HCT116 (cell line): ENCODE measurements around the gene NELFB. TPM values are rescaled to one million over a fixed set of nuclear protein-coding genes. Genes with fewer than 3 reads are reported as not detected.

Source experiments
- ATAC-seq: fragments of 200-7000 bp; cut with Tn5 transposase; 2 replicates; pipeline ENCODE4 v1.9.1; 2020; ENCODE audit warnings: mild to moderate bottlenecking, moderate library complexity
- BruUV-seq: library from RNA; stranded (reverse); fragments of 400-500 nt; replicated peaks from 2 replicates; lab custom pipeline; 2021; lab: Mats Ljungman, UMichigan
- CTCF ChIA-PET: fragments of 300-600 bp; sonication (Branson Sonifier 250); formaldehyde crosslinking; loops from one replicate; lab custom pipeline; 2021; ENCODE audit warnings: antibody characterized with exemption; lab: Charles Lee
- POLR2A ChIA-PET: fragments of 300-600, 350-600 bp; sonication (Branson Sonifier 250); formaldehyde crosslinking; loops from one replicate; lab custom pipeline; 2021; ENCODE audit warnings: antibody characterized with exemption; lab: Charles Lee
- RAD21 ChIA-PET, 2 experiments: fragments of 300-600 bp; sonication (Branson Sonifier 250); formaldehyde crosslinking; loops; one replicate each; lab custom pipeline; 2023; ENCODE audit warnings: low total read pairs in 2 of 2; ENCODE audit not compliant: uncharacterized antibody in 2 of 2, unreplicated experiment in 2 of 2, low non-redundant PET in 1 of 2; lab: Charles Lee
- DNase-seq: peaks from one replicate; pipeline ENCODE4 v3.0.0-alpha.2; 2010; ENCODE audit warnings: low read depth, low spot score
- H2AFZ ChIP-seq: fragments of 200-600 bp; shearing (Covaris generic), sonication (generic); 2 replicates; pipeline ENCODE4 v1.6.1; 2017; ENCODE audit warnings: low read depth, mixed run types, mixed read lengths, antibody characterized with exemption, low read length; ENCODE audit not compliant: poor library complexity, severe bottlenecking
- H3K27ac ChIP-seq: 2 replicates; pipeline ENCODE4 v1.5.1; 2012; ENCODE audit warnings: low read depth, low read length
- H3K27me3 ChIP-seq: fragments of 200-600 bp; sonication (generic); 2 replicates; pipeline ENCODE4 v1.6.1; 2016; ENCODE audit warnings: mixed run types, low read length, mixed read lengths; ENCODE audit not compliant: insufficient read depth
- H3K36me3 ChIP-seq, 2 experiments: fragments of 200-500 bp in 1 of 2; fragments of 200-600 bp in 1 of 2; sonication (Bioruptor generic) in 1 of 2; sonication (generic) in 1 of 2; 2 replicates each; pipeline versions ENCODE4 v1.5.1 to v1.6.1; 2014 to 2016; ENCODE audit warnings: low read length in 2 of 2, inconsistent platforms in 1 of 2, mixed read lengths in 1 of 2, mixed run types in 1 of 2; ENCODE audit not compliant: insufficient read depth in 2 of 2, control insufficient read depth in 1 of 2
- H3K4me1 ChIP-seq, 2 experiments: fragments of 200-600 bp in 1 of 2; sonication (generic) in 1 of 2; 2 replicates each; pipeline versions ENCODE4 v1.5.1 to v1.6.1; 2012 to 2017; ENCODE audit warnings: low read length in 2 of 2, inconsistent platforms in 1 of 2, mild to moderate bottlenecking in 1 of 2, mixed read lengths in 1 of 2, mixed run types in 1 of 2, moderate library complexity in 1 of 2; ENCODE audit not compliant: insufficient read depth in 2 of 2, control insufficient read depth in 1 of 2
- H3K4me2 ChIP-seq: fragments of 200-600 bp; sonication (generic); 2 replicates; pipeline ENCODE4 v1.6.1; 2017; ENCODE audit warnings: mixed run types, low read length, mixed read lengths
- H3K4me3 ChIP-seq, 2 experiments: fragments of 200-600 bp in 1 of 2; sonication (generic) in 1 of 2; replicated peaks in 1 of 2; 2 replicates each; pipeline ENCODE4 v1.5.1; 2011 to 2016; ENCODE audit warnings: low read length in 2 of 2, control low read depth in 1 of 2, low read depth in 1 of 2, mild to moderate bottlenecking in 1 of 2, mixed read lengths in 1 of 2, mixed run types in 1 of 2
- H3K79me2 ChIP-seq: fragments of 200-600 bp; sonication (generic); 2 replicates; pipeline ENCODE4 v1.6.1; 2017; ENCODE audit warnings: mild to moderate bottlenecking, mixed run types, low read length, moderate library complexity, mixed read lengths; ENCODE audit not compliant: insufficient read depth
- H3K9ac ChIP-seq: fragments of 200-600 bp; sonication (generic); 2 replicates; pipeline ENCODE4 v1.6.1; 2016; ENCODE audit warnings: low read length, mixed read lengths
- H3K9me2 ChIP-seq: fragments of 200-600 bp; sonication (generic), shearing (Covaris generic); 2 replicates; pipeline ENCODE4 v1.6.1; 2017; ENCODE audit warnings: mixed run types, mild to moderate bottlenecking, moderate library complexity; ENCODE audit not compliant: insufficient read depth
- H3K9me3 ChIP-seq, 2 experiments: fragments of 200-500 bp in 1 of 2; fragments of 200-600 bp in 1 of 2; sonication (Bioruptor generic) in 1 of 2; sonication (generic) in 1 of 2; 2 replicates each; pipeline ENCODE4 v1.6.1; 2014 to 2017; ENCODE audit warnings: low read length in 2 of 2, mixed read lengths in 2 of 2, inconsistent platforms in 1 of 2, low read depth in 1 of 2, mild to moderate bottlenecking in 1 of 2, mixed run types in 1 of 2, moderate library complexity in 1 of 2; ENCODE audit not compliant: control insufficient read depth in 1 of 2, insufficient read depth in 1 of 2
- H4K20me1 ChIP-seq: fragments of 200-600 bp; sonication (generic), shearing (Covaris generic); 2 replicates; pipeline ENCODE4 v1.6.1; 2017; ENCODE audit warnings: mixed run types, mild to moderate bottlenecking, moderate library complexity; ENCODE audit not compliant: insufficient read depth
- ELF1 ChIP-seq: IDR thresholded peaks from 2 replicates; pipeline ENCODE4 v1.6.1; 2012; ENCODE audit warnings: low read depth, borderline replicate concordance
- EZH2 ChIP-seq: fragments of 200-600 bp; sonication (generic); IDR thresholded peaks from 2 replicates; pipeline ENCODE4 v1.6.1; 2017; ENCODE audit warnings: antibody characterized with exemption, mixed run types
- EZH2phosphoT487 ChIP-seq: fragments of 200-600 bp; IDR thresholded peaks from 2 replicates; pipeline ENCODE4 v1.6.1; 2018; ENCODE audit warnings: antibody characterized with exemption, borderline replicate concordance
- FOSL1 ChIP-seq: IDR thresholded peaks from 2 replicates; pipeline ENCODE4 v1.6.1; 2012; ENCODE audit warnings: low read depth
- POLR2A ChIP-seq: IDR thresholded peaks from 2 replicates; pipeline ENCODE4 v1.7.0; 2011; ENCODE audit warnings: borderline replicate concordance; ENCODE audit not compliant: insufficient read depth, insufficient read length; ENCODE audit errors: extremely low read depth
- REST ChIP-seq: IDR thresholded peaks from 2 replicates; pipeline ENCODE4 v1.6.1; 2012; ENCODE audit warnings: low read depth
- SIN3A ChIP-seq: IDR thresholded peaks from 2 replicates; pipeline ENCODE4 v1.6.1; 2012; ENCODE audit warnings: low read depth
- SP1 ChIP-seq: IDR thresholded peaks from 2 replicates; pipeline ENCODE4 v1.6.1; 2012; ENCODE audit warnings: low read depth
- YY1 ChIP-seq: IDR thresholded peaks from 2 replicates; pipeline ENCODE4 v1.6.1; 2011; ENCODE audit warnings: low read length, low read depth, moderate library complexity, mild to moderate bottlenecking; ENCODE audit not compliant: insufficient replicate concordance; ENCODE audit errors: extremely low read depth
- ZFX ChIP-seq: fragments of 450-650 bp; IDR thresholded peaks from 2 replicates; pipeline ENCODE4 v1.6.1; 2017
- intact Hi-C: fragments of 100-400 bp; cut with micrococcal nuclease; formaldehyde crosslinking; loops from 2 replicates; pipeline ENCODE4 v1.10.0; 2022
- total RNA-seq: library from RNA; stranded (reverse); gene quantifications from one replicate; pipeline ENCODE4 v1.2.1, GENCODE V29; 2021; ENCODE audit not compliant: unreplicated experiment

Gene NELFB
- total RNA-seq, 1 experiment from 2014 or later = 86.4 TPM

DNA sequence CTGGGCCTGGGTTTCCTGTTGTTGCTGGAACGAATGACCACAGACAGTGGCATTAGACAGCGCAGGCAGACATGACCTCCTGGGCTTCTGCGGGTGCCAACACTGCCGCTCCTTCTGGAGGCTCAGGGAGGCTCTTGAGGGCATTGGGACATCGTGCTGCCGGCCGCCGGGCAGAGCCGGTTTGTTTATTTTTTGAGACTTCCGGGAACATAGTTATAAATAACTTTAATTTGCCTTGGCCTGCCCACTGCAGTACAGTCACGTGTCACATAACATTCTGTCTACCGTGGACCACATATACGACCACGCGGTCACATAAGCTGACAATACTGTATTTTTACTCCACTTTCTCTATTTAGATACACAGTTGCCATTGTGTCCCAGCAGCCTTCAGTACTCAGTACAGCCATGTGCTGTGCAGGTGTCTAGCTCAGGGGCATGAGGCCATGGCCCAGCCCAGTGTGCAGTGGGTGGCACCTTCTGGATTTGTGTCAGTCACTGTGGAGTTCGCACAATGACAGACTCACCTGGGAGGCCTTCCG is 14.2 kb downstream of the NELFB start (continued):
- no peak for TF ChIP-seq EZH2phosphoT487
- TF ChIP-seq EZH2 = no peak
- no peak for TF ChIP-seq FOSL1
- no peak for TF ChIP-seq SIN3A
- no peak for TF ChIP-seq REST
- TF ChIP-seq ZFX = no peak
- TF ChIP-seq YY1 = no peak
- TF ChIP-seq SP1 = no peak

GRCh38 chr9:137270929-137271695 is 16.0 kb downstream of the NELFB start:
- no peaks in the 10 kb centered on the region for H3K79me2 ChIP-seq
- no TSS peak for BruUV-seq
- no peaks in the 10 kb centered on the region for H3K27me3 ChIP-seq
- H3K4me2 ChIP-seq = no peak overlapping the region
- H3K4me1 ChIP-seq = peaks cover 20 to 25% of the 10 kb centered on the region in 2 experiments; a peak in 3 of 4 replicates
- no peak overlapping the region for H3K4me3 ChIP-seq
- no peak overlapping the region for H3K9ac ChIP-seq
- POLR2A ChIA-PET = no interaction called here
- DNase-seq (no peak), ATAC-seq (no peak)
- intact Hi-C loops = no loop called here
- RAD21 ChIA-PET = no interaction called here
- H3K9me2 ChIP-seq = no peaks in the 10 kb centered on the region
- no peak overlapping the region; the same call in 1 of the 2 replicates for H3K27ac ChIP-seq
- no peak for TF ChIP-seq ELF1
- TF ChIP-seq POLR2A = no peak
- no peak for TF ChIP-seq EZH2phosphoT487
- peaks cover 8 to 25% of the 10 kb centered on the region in 2 experiments; a peak in 3 of 4 replicates for H3K36me3 ChIP-seq
- no peaks in the 10 kb centered on the region for H3K9me3 ChIP-seq
- no peak overlapping the region for H2AFZ ChIP-seq
- CTCF ChIA-PET = no interaction called here
- no peaks in the 10 kb centered on the region for H4K20me1 ChIP-seq
